Measurements from ENCODE around the gene MCF2L2. TPM values are rescaled to one million over a fixed set of nuclear protein-coding genes. Genes with fewer than 3 reads are reported as not detected.

The MCF2L2 gene
- total and polyA plus RNA-seq, 2 donors (not counting 1 experiment from before 2014, with no cell fraction given), result 0.03 to 1.6 TPM

- ChIA-PET CTCF (no interaction called here), POLR2A (no interaction called here)
- Mint-ChIP-seq H3K27ac (no peak overlapping the region), H3K4me3 (no peak overlapping the region), H3K4me1 (peaks cover 15% of the 10 kb centered on the region), H3K27me3 (peaks cover 10% of the 10 kb centered on the region), H3K9me3 (ENCODE audit: insufficient read depth) (no peaks in the 10 kb centered on the region)
- Histone ChIP-seq H3K36me3 (replicated peaks in 1 of 2; ENCODE audit: control extremely low read depth in 1 of 2, control insufficient read depth in 1 of 2, extremely low read depth in 1 of 2, insufficient read depth in 2 of 2, low read length in 1 of 2) (no peaks in the 10 kb centered on the region), H2AFZ (ENCODE audit: insufficient read depth, low read depth, low read length, poor library complexity, severe bottlenecking) (no peak overlapping the region), H3K27ac (ENCODE audit: low read length in 2 of 2) (no peak overlapping the region), H3K4me2 (replicated peaks; ENCODE audit: low read depth, low read length, poor library complexity, severe bottlenecking) (no peak overlapping the region), H3K4me3 (ENCODE audit: control extremely low read depth in 1 of 5, extremely low read depth in 1 of 5, insufficient read depth in 1 of 5, low read depth in 2 of 5, low read length in 4 of 5) (no peak overlapping the region), H3K27me3 (replicated peaks in 1 of 4; ENCODE audit: control extremely low read depth in 1 of 4, control insufficient read depth in 3 of 4, insufficient read depth in 4 of 4, low read length in 3 of 4) (peaks cover 0 to 3% (median 1%) of the 10 kb centered on the region in 4 experiments), H3K4me1 (ENCODE audit: control insufficient read depth in 2 of 2, insufficient read depth in 2 of 2, low read length in 2 of 2) (peaks cover 11 to 14% of the 10 kb centered on the region in 2 donors), H3K9me3 (ENCODE audit: control extremely low read depth in 1 of 3, control insufficient read depth in 2 of 3, insufficient read depth in 1 of 3, low read length in 2 of 3) (no peaks in the 10 kb centered on the region), H4K20me1 (ENCODE audit: control insufficient read depth, insufficient read depth, low read length, poor library complexity, severe bottlenecking) (no peaks in the 10 kb centered on the region), H3K9ac (ENCODE audit: low read length) (no peak overlapping the region), H3K79me2 (ENCODE audit: control insufficient read depth, insufficient read depth, low read length) (no peaks in the 10 kb centered on the region)
- intact Hi-C loops (cut with micrococcal nuclease), result no loop called here
- no peak for ATAC-seq (ENCODE audit: low read depth)
- 80% methylated on average over 2 of the region's 2 CpGs for WGBS (ENCODE audit: insufficient coverage)
- TF ChIP-seq, protein P1, sequence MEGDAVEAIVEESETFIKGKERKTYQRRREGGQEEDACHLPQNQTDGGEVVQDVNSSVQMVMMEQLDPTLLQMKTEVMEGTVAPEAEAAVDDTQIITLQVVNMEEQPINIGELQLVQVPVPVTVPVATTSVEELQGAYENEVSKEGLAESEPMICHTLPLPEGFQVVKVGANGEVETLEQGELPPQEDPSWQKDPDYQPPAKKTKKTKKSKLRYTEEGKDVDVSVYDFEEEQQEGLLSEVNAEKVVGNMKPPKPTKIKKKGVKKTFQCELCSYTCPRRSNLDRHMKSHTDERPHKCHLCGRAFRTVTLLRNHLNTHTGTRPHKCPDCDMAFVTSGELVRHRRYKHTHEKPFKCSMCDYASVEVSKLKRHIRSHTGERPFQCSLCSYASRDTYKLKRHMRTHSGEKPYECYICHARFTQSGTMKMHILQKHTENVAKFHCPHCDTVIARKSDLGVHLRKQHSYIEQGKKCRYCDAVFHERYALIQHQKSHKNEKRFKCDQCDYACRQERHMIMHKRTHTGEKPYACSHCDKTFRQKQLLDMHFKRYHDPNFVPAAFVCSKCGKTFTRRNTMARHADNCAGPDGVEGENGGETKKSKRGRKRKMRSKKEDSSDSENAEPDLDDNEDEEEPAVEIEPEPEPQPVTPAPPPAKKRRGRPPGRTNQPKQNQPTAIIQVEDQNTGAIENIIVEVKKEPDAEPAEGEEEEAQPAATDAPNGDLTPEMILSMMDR (IDR thresholded peaks at IDR 0.05), result no peak
- TF ChIP-seq EZH2 (IDR thresholded peaks at IDR 0.05; ENCODE audit: borderline replicate concordance, insufficient read depth, low read depth, low read length, poor library complexity, severe bottlenecking), result no peak
- no peak for DNase-seq
Measured at GRCh38 chr3:183303690-183304089, 124.7 kb downstream of the MCF2L2 start.

DNA sequence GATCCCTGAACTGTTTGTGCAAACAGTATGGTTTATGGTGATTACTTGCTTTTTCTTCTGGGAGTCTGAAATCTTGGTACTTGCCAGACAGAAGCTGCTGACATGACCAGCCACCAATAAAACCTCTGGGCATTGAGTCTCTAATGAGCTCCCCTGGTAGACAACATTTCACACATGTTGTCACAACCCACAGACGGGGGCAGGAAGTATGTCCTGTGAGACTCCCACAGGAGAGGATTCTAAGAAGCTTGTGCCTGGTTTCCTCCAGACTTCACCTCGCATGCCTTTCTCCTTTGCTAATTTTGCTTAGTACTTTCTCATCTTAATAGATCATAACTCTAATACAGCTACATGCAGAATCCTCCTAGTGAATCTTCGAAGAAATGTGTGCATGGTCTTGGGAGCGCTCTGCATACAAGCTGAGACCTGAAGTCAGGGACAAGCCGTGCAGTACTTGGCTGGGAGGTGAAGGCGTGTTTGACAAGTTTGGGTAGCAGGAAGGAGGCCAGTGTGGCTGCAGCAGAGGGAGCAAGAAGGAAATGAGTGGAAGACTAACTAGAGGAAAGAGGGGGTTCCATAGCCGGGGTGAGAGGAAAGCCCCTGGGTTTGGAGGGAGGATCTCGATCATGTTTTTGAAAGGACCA, 126.4 kb downstream of the MCF2L2 start:
- ATAC-seq (ENCODE audit: low read depth) (no peak), DNase-seq (no peak)
- Histone ChIP-seq H3K79me2 (ENCODE audit: control insufficient read depth, insufficient read depth, low read length) (no peaks in the 10 kb centered on the region), H3K9ac (ENCODE audit: low read length) (no peak overlapping the region), H3K36me3 (replicated peaks in 1 of 2; ENCODE audit: control extremely low read depth in 1 of 2, control insufficient read depth in 1 of 2, extremely low read depth in 1 of 2, insufficient read depth in 2 of 2, low read length in 1 of 2) (no peaks in the 10 kb centered on the region), H4K20me1 (ENCODE audit: control insufficient read depth, insufficient read depth, low read length, poor library complexity, severe bottlenecking) (no peaks in the 10 kb centered on the region), H2AFZ (ENCODE audit: insufficient read depth, low read depth, low read length, poor library complexity, severe bottlenecking) (no peak overlapping the region), H3K4me1 (ENCODE audit: control insufficient read depth in 2 of 2, insufficient read depth in 2 of 2, low read length in 2 of 2) (peaks cover 7 to 8% of the 10 kb centered on the region in 2 donors), H3K27me3 (replicated peaks in 1 of 4; ENCODE audit: control extremely low read depth in 1 of 4, control insufficient read depth in 3 of 4, insufficient read depth in 4 of 4, low read length in 3 of 4) (peaks cover 0 to 3% (median 0%) of the 10 kb centered on the region in 4 experiments), H3K4me3 (ENCODE audit: control extremely low read depth in 1 of 5, extremely low read depth in 1 of 5, insufficient read depth in 1 of 5, low read depth in 2 of 5, low read length in 4 of 5) (no peak overlapping the region), H3K9me3 (ENCODE audit: control extremely low read depth in 1 of 3, control insufficient read depth in 2 of 3, insufficient read depth in 1 of 3, low read length in 2 of 3) (no peaks in the 10 kb centered on the region), H3K4me2 (replicated peaks; ENCODE audit: low read depth, low read length, poor library complexity, severe bottlenecking) (no peak overlapping the region), H3K27ac (ENCODE audit: low read length in 2 of 2) (no peak overlapping the region)
- intact Hi-C loops (cut with micrococcal nuclease), result no loop called here
- Mint-ChIP-seq H3K27ac (no peak overlapping the region), H3K4me1 (peaks cover 9% of the 10 kb centered on the region), H3K4me3 (no peak overlapping the region), H3K27me3 (peaks cover 8% of the 10 kb centered on the region), H3K9me3 (ENCODE audit: insufficient read depth) (no peaks in the 10 kb centered on the region)
- CTCF ChIA-PET, result no interaction called here
- TF ChIP-seq, protein P1 (IDR thresholded peaks at IDR 0.05), result no peak
- TF ChIP-seq EZH2 (IDR thresholded peaks at IDR 0.05; ENCODE audit: borderline replicate concordance, insufficient read depth, low read depth, low read length, poor library complexity, severe bottlenecking), result no peak
- POLR2A ChIA-PET, result no interaction called here
- WGBS (ENCODE audit: insufficient coverage), result 69% methylated on average over 6 of the region's 8 CpGs

Data from B cell (primary cell).